HEK293 (cell line): ENCODE data around the gene TEX38.

Experiments
- CTCF ChIA-PET: fragments of 350-600 bp; formaldehyde crosslinking; extraction: SDS; loops from one replicate; lab custom pipeline; 2021; ENCODE audit warnings: antibody characterized with exemption; lab: Yijun Ruan, JAX
- POLR2A ChIA-PET: fragments of 300-600 bp; formaldehyde crosslinking; extraction: SDS; loops from one replicate; lab custom pipeline; 2020; ENCODE audit warnings: antibody characterized with exemption, inconsistent platforms; lab: Yijun Ruan, JAX
- H3K27ac ChIP-seq: fragments of 200-500 bp; sonication (Bioruptor generic); 2 replicates; pipeline ENCODE4 v1.5.1; 2014; ENCODE audit warnings: low read depth, low read length, control low read depth, inconsistent platforms; ENCODE audit errors: extremely low read depth
- H3K36me3 ChIP-seq, 2 experiments: fragments of 200-500 bp in 1 of 2; sonication (Bioruptor generic) in 1 of 2; 1 replicate in 1 of 2; 2 replicates in 1 of 2; pipeline ENCODE4 v1.5.1; 2014 to 2017; ENCODE audit warnings: inconsistent platforms in 2 of 2, low read length in 2 of 2; ENCODE audit not compliant: control insufficient read depth in 2 of 2, insufficient read depth in 1 of 2
- H3K4me1 ChIP-seq: fragments of 200-500 bp; sonication (Bioruptor generic); 2 replicates; pipeline ENCODE4 v1.5.1; 2014; ENCODE audit warnings: mild to moderate bottlenecking, low read length, inconsistent platforms; ENCODE audit not compliant: control insufficient read depth, insufficient read depth
- H3K4me3 ChIP-seq: 2 replicates; pipeline ENCODE4 v1.5.1; 2011; ENCODE audit warnings: low read depth, mild to moderate bottlenecking, control low read depth, low read length, moderate library complexity
- H3K9me3 ChIP-seq: fragments of 200-500 bp; sonication (Bioruptor generic); 2 replicates; pipeline ENCODE4 v1.5.1; 2014; ENCODE audit warnings: low read depth, low read length, inconsistent platforms; ENCODE audit not compliant: control insufficient read depth, insufficient read depth
- BCL6B ChIP-seq: fragments of 450-650 bp; formaldehyde crosslinking; IDR thresholded peaks from 2 replicates; pipeline ENCODE4 v1.5.1; 2017; ENCODE audit warnings: missing biosample characterization, missing genetic modification characterization
- CTCF ChIP-seq: fragments of 450-650 bp; formaldehyde crosslinking; IDR thresholded peaks from 2 replicates; pipeline ENCODE4 v1.5.1; 2016; ENCODE audit warnings: missing biosample characterization, missing genetic modification characterization
- OVOL3 ChIP-seq: fragments of 450-650 bp; formaldehyde crosslinking; IDR thresholded peaks from 2 replicates; pipeline ENCODE4 v1.5.1; 2016; ENCODE audit warnings: missing biosample characterization, missing genetic modification characterization
- PRDM6 ChIP-seq: fragments of 450-650 bp; formaldehyde crosslinking; IDR thresholded peaks from 2 replicates; pipeline ENCODE4 v1.5.1; 2017; ENCODE audit warnings: missing biosample characterization, missing genetic modification characterization
- TRIM28 ChIP-seq: IDR thresholded peaks from 2 replicates; pipeline ENCODE4 v1.6.1; 2011; ENCODE audit warnings: low read length, control low read depth, borderline replicate concordance
- TSHZ1 ChIP-seq: fragments of 450-650 bp; formaldehyde crosslinking; IDR thresholded peaks from 2 replicates; pipeline ENCODE4 v1.5.1; 2016; ENCODE audit warnings: missing biosample characterization, missing genetic modification characterization, borderline replicate concordance
- ZBTB26 ChIP-seq: fragments of 450-650 bp; formaldehyde crosslinking; optimal IDR thresholded peaks from 2 replicates; pipeline ENCODE3; 2016; ENCODE audit warnings: missing biosample characterization, mild to moderate bottlenecking, missing genetic modification characterization
- ZIC2 ChIP-seq: fragments of 450-650 bp; formaldehyde crosslinking; IDR thresholded peaks from 2 replicates; pipeline ENCODE4 v1.5.1; 2016; ENCODE audit warnings: missing biosample characterization, missing genetic modification characterization
- ZNF132 ChIP-seq: fragments of 450-650 bp; formaldehyde crosslinking; IDR thresholded peaks from 2 replicates; pipeline ENCODE4 v1.5.1; 2017; ENCODE audit warnings: missing biosample characterization, missing genetic modification characterization, borderline replicate concordance
- ZNF747 ChIP-seq: fragments of 450-650 bp; formaldehyde crosslinking; IDR thresholded peaks from 2 replicates; pipeline ENCODE4 v1.5.1; 2016; ENCODE audit warnings: missing biosample characterization, missing genetic modification characterization
- ZNF777 ChIP-seq: fragments of 450-650 bp; formaldehyde crosslinking; IDR thresholded peaks from 2 replicates; pipeline ENCODE4 v1.5.1; 2017; ENCODE audit warnings: missing biosample characterization, missing genetic modification characterization, borderline replicate concordance
- ZNF791 ChIP-seq: fragments of 450-650 bp; formaldehyde crosslinking; IDR thresholded peaks from 2 replicates; pipeline ENCODE4 v1.5.1; 2016; ENCODE audit warnings: missing biosample characterization, missing genetic modification characterization
- ZSCAN23 ChIP-seq: fragments of 450-650 bp; formaldehyde crosslinking; IDR thresholded peaks from 2 replicates; pipeline ENCODE4 v1.5.1; 2016; ENCODE audit warnings: missing biosample characterization, missing genetic modification characterization

Gene TEX38

GRCh38 chr1:46721686-46722205, 50.1 kb downstream of the TEX38 start:
- H3K36me3 ChIP-seq, result peaks cover 0 to 8% of the 10 kb centered on the region in 2 experiments; a peak in 1 of 3 replicates
- H3K27ac ChIP-seq, result no peak overlapping the region
- no peak for TF ChIP-seq ZIC2
- TF ChIP-seq ZNF791, result no peak
- TF ChIP-seq OVOL3 (tag by site-specific recombination), result no peak
- TF ChIP-seq TRIM28, result no peak
- TF ChIP-seq ZNF747 (tag by site-specific recombination), result no peak
- no peak for TF ChIP-seq ZSCAN23 (tag by site-specific recombination)
- no peak for TF ChIP-seq TSHZ1 (tag by site-specific recombination)
- no peak for TF ChIP-seq BCL6B (tag by site-specific recombination)
- no peak for TF ChIP-seq ZBTB26 (tag by site-specific recombination)
- TF ChIP-seq PRDM6, result no peak
- no peak for TF ChIP-seq CTCF (tag by site-specific recombination)
- no peak for TF ChIP-seq ZNF132 (tag by site-specific recombination)
- no peak for TF ChIP-seq ZNF777 (tag by site-specific recombination)
- no peak overlapping the region for H3K4me3 ChIP-seq
- POLR2A ChIA-PET, result no interaction called here
- peaks cover 3% of the 10 kb centered on the region; the same call in 1 of the 2 replicates for H3K4me1 ChIP-seq
- CTCF ChIA-PET, result interaction anchor here (1.0 to 1.3 kb wide), 2 partner anchors 189 to 275 kb away, joined by 3 read pairs; no protein-coding TSS in a partner anchor
- H3K9me3 ChIP-seq, result no peaks in the 10 kb centered on the region
